GM18870 (cell line): Measurements from ENCODE around the gene MED12.
"Not testable (repeated sequence)": the region's sequence is repeated elsewhere in the genome, so short reads cannot be mapped to it uniquely, and the experiment has no call there.

ENCODE experiments used
- ATAC-seq: cut with Tn5 transposase; IDR thresholded peaks from one replicate; pipeline ENCODE4 v1.9.1; 2021; ENCODE audit warnings: moderate library complexity; ENCODE audit not compliant: unreplicated experiment

Gene MED12

GRCh38 chrX:71160475-71160874, 42.1 kb downstream of the MED12 start:
- ATAC-seq = no peak

- no peak for ATAC-seq
Measured at GRCh38 chrX:71162981-71163380, 44.6 kb downstream of the MED12 start.

- ATAC-seq = no peak
Measured at GRCh38 chrX:71164071-71164470, 45.7 kb downstream of the MED12 start.

GRCh38 chrX:71166461-71166860, 48.1 kb downstream of the MED12 start:
- no peak for ATAC-seq

- no peak for ATAC-seq
Measured at GRCh38 chrX:71167031-71167781, 48.8 kb downstream of the MED12 start.

- no peak for ATAC-seq
Measured at GRCh38 chrX:71168134-71168533, 49.7 kb downstream of the MED12 start.

GRCh38 chrX:71169586-71169985, 51.2 kb downstream of the MED12 start:
- no peak for ATAC-seq

GRCh38 chrX:71170660-71171059, 52.3 kb downstream of the MED12 start:
- ATAC-seq = no peak

- ATAC-seq = no peak
Measured at GRCh38 chrX:71171110-71171801, 52.9 kb downstream of the MED12 start.

GRCh38 chrX:71173440-71173839, 55.0 kb downstream of the MED12 start:
- ATAC-seq = no peak

- no peak for ATAC-seq
Measured at GRCh38 chrX:71174795-71175194, 56.4 kb downstream of the MED12 start.

- ATAC-seq = no peak
Measured at GRCh38 chrX:71175531-71175930, 57.1 kb downstream of the MED12 start.

GRCh38 chrX:71177327-71177726, 58.9 kb downstream of the MED12 start:
- ATAC-seq = no peak

- no peak for ATAC-seq
Measured at GRCh38 chrX:71178908-71179307, 60.5 kb downstream of the MED12 start.

- not testable (repeated sequence) for ATAC-seq
Measured at GRCh38 chrX:71180579-71181265, 62.3 kb downstream of the MED12 start.

GRCh38 chrX:71181558-71181909, 63.1 kb downstream of the MED12 start:
- ATAC-seq = peak; percentile 30

- peak; percentile 69 for ATAC-seq
Measured at GRCh38 chrX:71181910-71182799, 63.8 kb downstream of the MED12 start.

- ATAC-seq = no peak
Measured at GRCh38 chrX:71182871-71183270, 64.5 kb downstream of the MED12 start.

- no peak for ATAC-seq
Measured at GRCh38 chrX:71183341-71183740, 64.9 kb downstream of the MED12 start.

- ATAC-seq = no peak
Measured at GRCh38 chrX:71184092-71184491, 65.7 kb downstream of the MED12 start.
